Stimulated activated CD8-positive, alpha-beta memory T cell treated with anti-CD3 and anti-CD28 coated beads, Interleukin-15, amount 100 ng/mL, for 24 hours (primary cell): ENCODE measurements around the gene SORCS3.
"Not testable (repeated sequence)": the region's sequence is repeated elsewhere in the genome, so short reads cannot be mapped to it uniquely, and the experiment has no call there.

Experiments
- DNase-seq: peaks from one replicate; pipeline ENCODE4 v3.0.0-alpha.2; 2020; ENCODE audit warnings: low read depth

Gene SORCS3

GRCh38 chr10:104690959-104691358 is 49.9 kb downstream of the SORCS3 start:
- no peak for DNase-seq

DNA sequence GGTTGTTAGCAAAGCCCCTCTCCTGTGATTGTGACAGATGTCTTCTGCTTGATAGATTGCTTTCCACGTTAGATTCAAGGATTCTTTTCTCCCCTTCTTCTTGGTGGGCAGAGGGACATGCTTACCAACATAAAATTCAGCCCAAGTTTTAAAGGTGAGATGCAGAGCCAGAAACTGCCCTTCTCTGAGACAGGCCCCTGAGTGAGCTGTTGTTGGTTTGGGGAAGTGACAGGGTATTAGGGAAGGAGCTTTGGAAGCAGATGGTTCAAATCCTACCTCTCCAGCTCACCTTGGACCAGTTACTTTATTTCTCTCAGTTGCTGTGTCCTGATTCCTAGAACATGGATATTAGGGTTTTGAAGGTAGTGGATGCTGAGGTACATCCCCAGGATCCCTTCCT is 53.0 kb downstream of the SORCS3 start:
- no peak for DNase-seq

DNA sequence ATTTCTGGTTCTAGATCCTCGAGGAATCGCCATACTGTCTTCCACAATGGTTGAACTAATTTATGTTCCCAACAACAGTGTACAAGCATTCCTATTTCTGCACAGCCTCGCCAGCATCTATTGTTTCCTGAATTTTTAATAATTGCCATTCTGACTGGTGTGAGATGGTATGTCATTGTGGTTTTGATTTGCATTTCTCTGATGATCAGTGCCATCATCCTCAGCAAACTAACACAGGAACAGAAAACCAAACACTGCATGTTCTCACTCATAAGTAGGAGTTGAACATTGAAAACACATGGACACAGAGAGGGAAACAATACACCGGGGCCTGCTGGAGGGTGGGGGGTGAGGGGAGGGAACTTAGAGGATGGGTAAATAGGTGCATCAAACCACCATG is 62.2 kb downstream of the SORCS3 start:
- not testable (repeated sequence) for DNase-seq

GRCh38 chr10:104706886-104707285 is 65.8 kb downstream of the SORCS3 start:
- DNase-seq = no peak

DNA sequence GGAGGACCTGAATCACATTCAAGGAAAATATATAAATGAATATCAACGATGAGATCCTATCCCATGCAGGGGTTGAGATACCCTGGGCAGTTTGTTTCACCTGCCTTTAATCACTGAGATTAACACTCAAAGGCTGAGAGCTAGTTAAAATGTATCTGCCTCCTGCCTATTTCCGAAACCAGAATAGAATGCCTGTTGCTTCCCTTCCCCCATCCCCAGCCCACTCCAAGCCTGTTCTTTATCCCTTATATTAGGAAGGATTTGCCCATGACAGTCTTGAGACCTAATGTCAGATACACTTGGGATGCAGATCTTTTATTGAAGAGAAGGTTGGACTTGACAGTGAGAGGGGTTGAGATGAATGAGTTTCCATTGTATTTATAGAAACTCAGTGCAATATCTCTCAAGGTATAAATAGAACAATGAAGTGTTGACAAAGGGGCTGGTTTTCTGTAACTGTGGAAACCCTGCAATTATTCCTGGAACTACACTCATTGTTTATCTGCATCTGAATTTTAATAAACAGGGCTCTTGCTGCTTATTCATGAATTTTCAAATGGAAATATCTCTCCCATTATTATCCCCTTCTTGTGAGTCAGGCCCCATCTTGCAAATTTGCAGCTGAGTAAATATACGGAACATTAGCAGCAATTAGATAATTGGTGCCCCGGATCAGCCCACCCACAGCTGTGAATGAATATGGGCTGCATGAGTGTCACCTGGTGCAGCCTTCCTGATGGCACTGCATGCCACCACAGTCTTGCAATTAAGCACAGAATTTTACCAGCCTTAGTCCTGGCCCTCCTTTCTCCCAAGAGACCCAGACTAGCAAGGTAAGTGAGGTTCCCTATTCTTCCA is 66.7 kb downstream of the SORCS3 start:
- DNase-seq = no peak

DNA sequence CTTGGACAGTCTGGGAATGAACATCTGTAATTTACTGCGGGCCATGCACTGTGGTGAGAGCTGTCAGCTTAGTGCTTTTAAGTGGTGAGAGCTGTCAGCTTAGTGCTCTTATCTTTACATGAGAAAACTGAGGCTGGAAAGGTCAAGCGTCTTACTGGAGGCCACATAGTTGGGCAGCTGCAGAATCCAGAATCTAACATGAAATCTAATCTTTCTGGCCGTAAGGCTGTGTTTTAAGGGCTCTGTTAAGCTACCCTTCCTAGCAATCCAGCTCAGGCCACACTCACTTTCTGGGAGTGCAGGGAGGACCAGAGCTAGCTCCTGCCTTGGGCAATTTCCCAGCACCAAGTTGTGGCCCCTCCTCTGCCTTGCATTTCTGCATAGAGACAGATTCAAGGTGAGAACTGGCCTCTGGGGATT is 70.2 kb downstream of the SORCS3 start:
- DNase-seq = no peak

DNA sequence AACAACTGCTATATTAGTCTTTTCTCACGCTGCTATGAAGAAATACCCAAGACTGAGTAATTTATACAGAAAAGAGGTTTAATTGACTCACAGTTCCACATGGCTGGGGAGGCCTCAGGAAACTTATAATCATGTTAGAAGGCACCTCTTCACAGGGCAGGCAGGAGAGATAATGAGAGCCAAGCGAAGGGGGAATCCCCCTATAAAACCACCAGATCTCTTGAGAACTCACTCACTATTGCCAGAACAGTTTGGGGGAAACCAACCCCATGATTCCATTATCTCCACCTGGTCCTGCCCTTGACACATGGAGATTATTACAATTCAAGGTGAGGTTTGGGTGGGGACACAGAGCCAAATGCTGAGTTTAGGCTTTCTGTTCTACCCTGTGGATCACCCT is 89.5 kb downstream of the SORCS3 start:
- not testable (repeated sequence) for DNase-seq

- DNase-seq = no peak
Observed at GRCh38 chr10:104731192-104731591, 90.1 kb downstream of the SORCS3 start.

- DNase-seq = no peak
Observed at GRCh38 chr10:104732222-104732621, 91.1 kb downstream of the SORCS3 start.

DNA sequence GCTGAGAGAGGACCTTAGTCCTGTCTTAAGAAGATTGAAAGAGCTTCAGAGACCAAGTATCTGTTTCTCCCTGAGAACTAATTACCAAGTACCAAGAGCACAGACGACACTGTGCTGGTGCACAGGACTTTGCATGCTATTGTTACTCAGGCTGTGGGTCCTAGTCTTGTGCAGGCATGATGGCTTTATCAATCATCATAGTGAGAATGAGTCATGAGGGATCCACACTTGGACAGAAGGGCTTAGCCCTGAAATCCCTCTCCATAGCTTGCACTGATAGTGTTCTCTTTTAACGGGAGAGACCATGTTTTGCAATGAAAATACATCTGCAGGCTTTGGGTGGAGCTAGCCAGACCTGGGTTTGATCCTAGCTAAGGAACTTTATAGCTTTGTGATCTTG is 93.3 kb downstream of the SORCS3 start:
- no peak for DNase-seq

DNA sequence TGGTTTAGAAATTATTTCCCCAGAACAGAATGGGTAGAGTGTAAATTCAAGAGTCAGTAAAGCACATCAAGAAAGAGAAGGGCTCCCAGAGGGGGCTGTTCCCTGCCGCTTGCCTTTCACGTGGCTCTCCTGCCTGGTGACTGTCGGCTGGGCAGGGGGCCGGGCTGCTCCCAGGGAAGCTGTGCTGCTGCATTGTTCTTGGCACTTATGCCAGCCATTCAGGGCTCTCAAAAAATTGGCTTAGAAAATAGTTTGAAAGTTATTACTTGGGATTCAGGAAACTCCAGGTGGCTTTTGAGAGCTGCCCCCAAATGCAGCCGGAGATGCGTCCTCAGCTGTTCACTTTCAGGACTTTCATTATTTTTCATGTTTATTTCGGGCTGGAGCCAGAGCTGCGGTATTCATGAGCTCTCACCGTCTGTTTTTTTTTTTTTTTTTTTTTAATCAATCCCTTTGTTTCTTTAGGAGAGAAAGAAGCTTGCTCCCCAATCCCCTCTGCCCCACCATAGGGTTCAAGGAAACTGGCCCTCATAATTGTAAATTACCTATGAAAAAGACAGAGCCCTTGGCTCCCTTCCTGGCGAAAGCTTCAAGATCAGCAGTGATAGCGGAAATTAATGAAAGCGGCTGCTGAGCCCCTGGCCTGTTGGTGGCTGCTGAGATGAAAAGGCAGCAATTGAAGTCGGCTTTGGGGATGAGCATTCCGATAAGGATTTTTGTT is 94.1 kb downstream of the SORCS3 start:
- no peak for DNase-seq

- DNase-seq = no peak
Observed at GRCh38 chr10:104735757-104736391, 94.8 kb downstream of the SORCS3 start.

GRCh38 chr10:104741127-104741526 is 100.0 kb downstream of the SORCS3 start:
- DNase-seq = no peak

DNA sequence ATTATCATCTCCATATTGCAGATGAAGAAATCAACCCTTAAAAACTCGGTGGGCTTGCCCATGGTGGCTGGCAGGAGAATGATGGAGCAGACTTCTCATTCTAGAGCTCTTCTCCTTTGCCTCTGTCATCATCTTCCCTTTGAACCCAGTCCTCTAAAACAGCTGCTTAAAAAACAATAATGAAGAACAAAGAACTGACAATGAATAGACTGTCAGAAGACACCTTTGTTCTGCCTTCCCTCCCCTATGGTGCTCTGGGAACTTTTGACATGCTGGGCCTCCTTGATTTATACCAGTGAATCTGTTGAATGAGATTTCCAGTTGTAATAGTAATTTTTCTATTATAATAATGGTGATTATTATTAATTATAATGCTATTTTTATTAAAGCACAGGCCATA is 103.0 kb downstream of the SORCS3 start:
- DNase-seq = no peak

DNA sequence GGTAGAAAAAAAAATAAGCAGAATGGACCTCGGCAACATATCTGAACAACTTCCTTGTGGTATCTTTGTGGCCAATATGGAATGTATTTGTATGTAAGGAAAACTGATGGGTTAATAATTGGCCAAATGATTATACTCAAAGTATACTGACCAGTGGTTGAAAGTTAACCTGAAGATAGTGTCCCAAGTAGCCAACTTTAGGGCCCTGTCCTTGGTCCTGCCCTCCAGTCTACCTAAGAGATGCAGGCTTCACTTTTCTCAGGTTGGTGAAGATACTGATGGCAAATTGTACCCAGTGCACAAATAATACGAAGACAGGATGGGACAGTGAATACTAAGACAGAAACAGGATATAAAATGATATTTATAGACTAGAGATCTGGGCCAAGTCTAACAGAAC is 109.2 kb downstream of the SORCS3 start:
- no peak for DNase-seq

DNA sequence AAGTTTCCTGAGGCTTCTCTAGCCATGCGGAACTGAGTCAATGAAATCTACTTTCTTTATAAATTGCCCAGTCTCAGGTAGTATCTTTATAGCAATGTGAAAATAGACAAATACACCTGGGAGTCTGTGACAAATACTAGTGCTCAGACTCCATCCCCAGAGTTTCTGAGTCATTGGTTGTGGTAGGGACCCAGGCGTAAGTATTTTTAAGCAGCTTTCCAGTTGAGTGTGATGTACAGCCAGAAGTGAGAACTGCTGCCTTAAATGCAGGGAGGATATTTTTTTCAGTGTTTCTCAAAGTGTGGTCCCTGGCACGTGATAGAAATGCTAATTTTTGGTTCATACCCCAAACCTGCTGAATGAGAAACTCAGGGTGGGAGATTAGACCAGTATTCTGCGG is 121.7 kb downstream of the SORCS3 start:
- DNase-seq = no peak

DNA sequence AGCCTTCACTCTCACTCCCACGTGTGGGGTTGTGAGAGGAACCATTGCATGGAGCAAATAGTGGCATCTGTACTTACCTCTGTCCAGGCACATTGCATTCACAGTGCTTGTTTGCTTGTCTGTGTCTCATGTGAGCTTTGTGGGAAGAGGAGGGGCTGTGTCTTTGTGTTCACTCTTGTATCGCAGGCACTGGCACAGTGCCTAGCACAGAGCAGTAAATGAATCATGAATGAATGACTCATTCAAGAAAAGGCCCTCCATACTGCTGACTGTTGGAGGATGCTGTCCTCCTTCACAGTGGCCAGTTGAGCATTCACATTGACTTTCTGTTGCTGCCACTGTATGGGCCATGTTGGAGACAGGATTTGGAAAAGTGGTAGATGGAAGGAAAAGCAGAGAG is 125.3 kb downstream of the SORCS3 start:
- DNase-seq = no peak

DNA sequence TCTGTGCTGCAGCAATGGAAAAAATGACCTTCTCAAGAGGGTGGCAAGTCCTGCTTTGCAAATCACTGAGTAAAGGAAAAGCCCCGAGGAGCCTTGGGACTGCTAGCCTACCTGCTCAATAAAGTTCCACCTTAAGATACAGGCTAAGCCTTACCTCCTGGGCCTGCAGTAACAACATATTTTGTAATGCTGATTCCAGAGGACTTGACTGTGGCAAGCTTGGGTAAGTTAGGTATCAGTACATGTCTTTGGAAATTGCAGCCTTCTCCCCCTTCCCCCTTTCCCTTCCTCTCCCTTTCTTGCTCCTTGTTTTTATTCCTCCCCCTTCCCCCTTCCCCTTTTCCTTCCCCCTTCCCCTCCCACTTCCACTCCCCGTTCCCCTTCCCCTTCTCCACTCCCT is 126.2 kb downstream of the SORCS3 start:
- no peak for DNase-seq

DNA sequence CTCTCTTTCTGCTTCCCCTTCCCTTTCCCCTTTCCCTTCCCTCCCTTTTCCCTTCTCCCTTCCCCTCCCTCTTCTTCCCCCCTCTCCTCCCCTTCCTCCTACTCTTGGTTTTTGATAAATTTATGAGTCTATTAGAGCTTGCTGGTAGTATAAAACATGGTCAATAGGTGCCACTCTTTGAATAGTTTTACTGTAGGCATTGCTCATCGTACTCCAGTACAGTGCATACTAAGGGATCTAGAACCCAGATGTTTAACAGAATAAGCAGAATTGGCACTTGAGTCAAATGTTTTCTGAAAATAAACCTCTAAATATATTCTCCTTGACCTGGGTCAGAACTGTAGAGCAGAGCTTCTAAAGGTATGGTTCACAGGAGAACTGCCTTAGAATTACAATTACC is 126.7 kb downstream of the SORCS3 start:
- DNase-seq = no peak

- no peak for DNase-seq
Observed at GRCh38 chr10:104773105-104773504, 132.0 kb downstream of the SORCS3 start.

DNA sequence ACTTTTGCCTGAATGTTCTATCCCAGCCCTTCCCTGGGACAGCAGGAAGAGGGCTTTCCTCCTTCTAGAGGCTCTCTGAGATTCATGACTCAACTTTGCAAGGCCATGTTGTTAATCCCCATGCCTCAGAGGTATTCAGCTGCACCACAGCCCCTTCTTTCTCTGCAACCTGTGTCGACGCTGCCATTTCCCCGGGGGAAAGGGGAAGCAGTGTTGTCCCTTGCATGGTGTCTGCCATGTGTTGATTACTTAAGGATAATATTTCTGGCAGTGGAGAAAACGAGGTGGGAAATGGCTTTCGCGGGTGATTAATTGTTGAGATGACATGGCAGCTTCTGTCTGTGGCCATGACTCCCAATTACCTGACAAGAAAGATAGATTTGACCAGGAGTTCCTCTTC is 133.1 kb downstream of the SORCS3 start:
- no peak for DNase-seq

DNA sequence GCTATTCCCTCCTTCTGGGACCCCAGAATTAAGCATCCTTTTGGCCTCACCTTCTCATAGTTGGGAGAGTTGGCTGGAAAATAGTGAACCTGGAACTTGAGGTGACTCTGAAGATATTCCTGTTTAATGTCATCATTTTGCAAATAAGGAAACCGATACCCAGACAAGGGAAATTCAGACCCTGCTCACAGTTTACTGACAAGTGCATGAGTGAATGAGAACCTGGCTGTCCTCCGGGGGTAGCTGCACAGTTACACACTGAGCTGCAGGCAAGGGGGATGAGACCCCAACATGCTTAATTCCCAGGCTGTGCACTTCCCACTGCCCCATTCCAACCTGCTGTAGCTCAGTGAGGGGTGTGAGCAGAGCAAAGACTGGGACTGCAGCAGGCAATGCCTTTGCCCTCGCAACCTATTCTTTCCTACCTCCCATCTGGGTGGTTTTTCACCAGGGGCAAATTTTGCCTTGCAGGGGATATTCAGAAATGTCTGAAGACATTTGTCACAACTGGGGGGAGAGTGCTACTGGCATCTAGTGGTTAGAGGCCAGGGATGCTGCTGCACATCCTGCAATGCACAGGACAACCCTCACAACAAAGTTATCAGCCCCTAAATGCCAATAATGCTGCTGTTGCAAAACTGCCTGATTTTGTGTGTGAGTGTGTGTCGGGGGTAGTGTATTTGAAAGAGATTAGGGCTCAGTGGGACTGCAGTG is 136.2 kb downstream of the SORCS3 start:
- DNase-seq = no peak
